ENCODE results near the gene INTS6. TPM values are rescaled to one million over a fixed set of nuclear protein-coding genes. Genes with fewer than 3 reads are reported as not detected.

Gene INTS6
- total RNA-seq, 4 donors from 2014 or later: 16.5 to 24.4 (median 18.0) TPM

DNA sequence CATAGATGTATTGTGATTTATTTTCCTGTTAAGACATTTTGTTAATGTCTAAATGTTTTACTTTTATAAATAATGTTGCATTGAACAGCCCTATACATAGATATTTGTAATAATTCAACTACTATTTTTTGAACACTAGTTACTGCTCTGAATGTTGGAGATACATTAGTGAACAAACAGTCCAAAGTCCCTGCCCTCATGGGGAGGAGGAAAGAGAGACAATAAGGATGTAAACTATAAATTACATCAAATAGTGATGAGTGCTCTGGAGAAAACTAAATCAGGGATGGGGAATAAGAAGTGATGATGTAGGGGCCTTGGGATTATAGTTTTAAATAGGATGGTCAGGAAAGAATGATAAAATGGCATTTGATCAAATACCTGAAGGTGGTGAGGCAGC lies 12.3 kb upstream of the INTS6 start:
- no peak for ATAC-seq
- H3K36me3 ChIP-seq: no peaks in the 10 kb centered on the region
- no peak for DNase-seq
- TF ChIP-seq, protein P1, sequence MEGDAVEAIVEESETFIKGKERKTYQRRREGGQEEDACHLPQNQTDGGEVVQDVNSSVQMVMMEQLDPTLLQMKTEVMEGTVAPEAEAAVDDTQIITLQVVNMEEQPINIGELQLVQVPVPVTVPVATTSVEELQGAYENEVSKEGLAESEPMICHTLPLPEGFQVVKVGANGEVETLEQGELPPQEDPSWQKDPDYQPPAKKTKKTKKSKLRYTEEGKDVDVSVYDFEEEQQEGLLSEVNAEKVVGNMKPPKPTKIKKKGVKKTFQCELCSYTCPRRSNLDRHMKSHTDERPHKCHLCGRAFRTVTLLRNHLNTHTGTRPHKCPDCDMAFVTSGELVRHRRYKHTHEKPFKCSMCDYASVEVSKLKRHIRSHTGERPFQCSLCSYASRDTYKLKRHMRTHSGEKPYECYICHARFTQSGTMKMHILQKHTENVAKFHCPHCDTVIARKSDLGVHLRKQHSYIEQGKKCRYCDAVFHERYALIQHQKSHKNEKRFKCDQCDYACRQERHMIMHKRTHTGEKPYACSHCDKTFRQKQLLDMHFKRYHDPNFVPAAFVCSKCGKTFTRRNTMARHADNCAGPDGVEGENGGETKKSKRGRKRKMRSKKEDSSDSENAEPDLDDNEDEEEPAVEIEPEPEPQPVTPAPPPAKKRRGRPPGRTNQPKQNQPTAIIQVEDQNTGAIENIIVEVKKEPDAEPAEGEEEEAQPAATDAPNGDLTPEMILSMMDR (IDR thresholded peaks at IDR 0.05 in 4 of 5, conservative IDR thresholded peaks at IDR 0.05 in 1 of 5): no peak
- no peak for TF ChIP-seq POLR2A (IDR thresholded peaks at IDR 0.05)
- no peak overlapping the region for H3K4me3 ChIP-seq
- no peaks in the 10 kb centered on the region for H3K4me1 ChIP-seq
- in situ Hi-C loops (cut with MboI; ENCODE audit: low sequenced_read_pairs in 4 of 4) (loop anchor here in 1 of 4 donors (10.0 kb wide), 1 partner anchor 110 kb away; no protein-coding TSS in a partner anchor), intact Hi-C loops (cut with DNase I; ENCODE audit: low total_unique reads) (no loop called here)
- H3K27me3 ChIP-seq: no peaks in the 10 kb centered on the region
- no peaks in the 10 kb centered on the region for H3K9me3 ChIP-seq
- no peak overlapping the region for H3K27ac ChIP-seq

DNA sequence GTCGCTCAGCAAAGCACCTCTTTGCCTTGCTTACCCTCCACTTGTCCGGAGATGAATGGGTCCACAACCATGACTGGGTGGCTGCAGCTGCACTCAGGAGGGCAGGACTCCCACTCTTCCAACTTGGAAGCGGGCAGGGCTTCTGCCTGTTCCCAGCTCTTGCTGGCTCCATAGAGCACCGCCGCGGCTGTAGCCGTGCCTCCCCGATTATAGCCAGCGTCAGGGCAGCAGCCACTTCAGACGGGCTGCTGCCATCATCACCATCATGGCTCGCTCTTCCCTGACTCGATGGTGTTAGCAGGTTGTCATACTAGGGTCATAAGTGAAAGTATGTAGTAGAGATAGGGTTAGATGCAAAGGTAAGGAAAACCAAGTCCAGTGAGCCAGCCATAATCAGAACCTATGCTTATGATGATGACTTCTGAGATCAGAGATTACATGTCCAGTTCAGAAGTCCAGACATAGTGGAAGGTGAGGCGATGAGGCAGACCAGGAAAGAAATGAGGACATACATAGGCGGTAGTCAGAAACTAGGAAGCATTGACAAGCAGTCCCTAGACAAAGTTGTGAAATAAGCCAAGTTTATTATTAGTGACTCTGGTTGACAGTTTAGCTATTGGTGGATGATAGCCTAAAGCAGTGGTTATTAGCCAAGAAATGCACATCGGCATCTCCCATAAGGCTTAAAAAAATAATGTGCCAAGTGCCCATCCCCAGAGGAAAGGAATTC lies 4.4 kb upstream of the INTS6 start:
- Histone ChIP-seq H3K4me3 (no peak overlapping the region), H3K27me3 (no peaks in the 10 kb centered on the region), H3K9me3 (no peaks in the 10 kb centered on the region), H3K27ac (no peak overlapping the region), H3K36me3 (peaks cover 0 to 17% of the 10 kb centered on the region in 2 donors), H3K4me1 (peaks cover 8 to 11% of the 10 kb centered on the region in 2 donors)
- TF ChIP-seq, protein P1 (IDR thresholded peaks at IDR 0.05 in 4 of 5, conservative IDR thresholded peaks at IDR 0.05 in 1 of 5): no peak
- no peak for TF ChIP-seq POLR2A (IDR thresholded peaks at IDR 0.05)
- intact Hi-C loops (cut with DNase I; ENCODE audit: low total_unique reads): loop anchor here (10.0 kb wide), 3 partner anchors 232 to 998 kb away; partner anchors contain the start of genes CKAP2, FAM124A and VPS36
- in situ Hi-C loops (cut with MboI; ENCODE audit: low sequenced_read_pairs in 4 of 4): no loop called here
- ATAC-seq (no peak), DNase-seq (no peak)

DNA sequence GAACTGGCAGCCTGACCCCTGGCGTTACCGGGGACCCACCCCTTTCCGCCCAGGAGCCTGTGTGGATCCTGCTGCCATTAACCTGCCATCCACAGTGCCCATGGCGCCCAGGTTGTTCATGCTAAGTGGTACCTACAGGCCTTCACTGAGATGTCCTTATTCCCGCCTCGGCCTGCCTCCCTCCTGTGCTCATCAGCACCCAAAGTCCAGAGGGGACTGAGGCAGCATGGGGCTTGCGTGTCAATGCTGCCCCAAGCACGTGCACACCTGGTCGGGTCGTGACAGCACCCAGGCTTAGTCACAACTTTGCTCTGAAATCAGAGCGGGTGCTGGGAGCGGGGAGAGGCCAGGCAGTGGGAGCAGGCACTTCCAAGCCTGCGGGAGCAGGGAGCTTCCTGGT lies 3.7 kb upstream of the INTS6 start:
- in situ Hi-C loops (cut with MboI; ENCODE audit: low sequenced_read_pairs in 4 of 4): no loop called here

DNA sequence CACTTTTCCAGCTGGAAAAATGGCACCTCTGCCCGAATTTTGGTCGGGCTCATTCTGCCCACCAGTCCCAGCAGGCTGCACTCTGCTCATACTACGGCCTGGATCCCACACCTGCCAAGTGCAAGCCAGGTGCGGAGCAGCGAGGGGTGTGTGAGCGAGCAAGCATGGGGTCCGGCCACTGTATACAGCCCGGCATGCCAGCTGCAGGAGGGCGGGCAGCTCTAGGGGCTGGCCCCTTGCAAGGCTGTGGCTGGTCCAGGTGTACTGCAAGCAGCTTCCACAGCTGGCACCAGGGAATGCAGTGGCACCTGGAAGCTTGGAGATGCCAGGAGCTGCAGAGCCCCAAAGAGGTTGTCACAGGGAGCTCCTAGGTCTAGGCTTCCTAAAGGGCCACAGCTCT lies 2.7 kb upstream of the INTS6 start:
- no peak for TF ChIP-seq POLR2A (IDR thresholded peaks at IDR 0.05)
- TF ChIP-seq, protein P1 (IDR thresholded peaks at IDR 0.05 in 4 of 5, conservative IDR thresholded peaks at IDR 0.05 in 1 of 5): no peak
- H3K9me3 ChIP-seq: no peaks in the 10 kb centered on the region
- in situ Hi-C loops (cut with MboI; ENCODE audit: low sequenced_read_pairs in 4 of 4) (no loop called here), intact Hi-C loops (cut with DNase I; ENCODE audit: low total_unique reads) (loop anchor here (10.0 kb wide), 3 partner anchors 231 to 999 kb away; partner anchors contain the start of genes CKAP2, FAM124A and VPS36)
- peaks cover 13 to 18% of the 10 kb centered on the region in 2 donors for H3K4me1 ChIP-seq
- no peaks in the 10 kb centered on the region for H3K27me3 ChIP-seq
- ATAC-seq: no peak
- no peak for DNase-seq
- peaks cover 0 to 21% of the 10 kb centered on the region in 2 donors for H3K36me3 ChIP-seq
- H3K4me3 ChIP-seq: no peak overlapping the region
- no peak overlapping the region for H3K27ac ChIP-seq

More for the DNA sequence above, 3.7 kb upstream of the INTS6 start:
- H3K4me1 ChIP-seq: peaks cover 8 to 11% of the 10 kb centered on the region in 2 donors
- no peaks in the 10 kb centered on the region for H3K27me3 ChIP-seq
- H3K27ac ChIP-seq: no peak overlapping the region
- no peak for TF ChIP-seq POLR2A (IDR thresholded peaks at IDR 0.05)
- TF ChIP-seq, protein P1 (IDR thresholded peaks at IDR 0.05 in 4 of 5, conservative IDR thresholded peaks at IDR 0.05 in 1 of 5): no peak
- ATAC-seq: no peak
- peaks cover 0 to 17% of the 10 kb centered on the region in 2 donors for H3K36me3 ChIP-seq
- intact Hi-C loops (cut with DNase I; ENCODE audit: low total_unique reads): loop anchor here (10.0 kb wide), 3 partner anchors 232 to 998 kb away; partner anchors contain the start of genes CKAP2, FAM124A and VPS36
- DNase-seq: no peak
- no peaks in the 10 kb centered on the region for H3K9me3 ChIP-seq
- H3K4me3 ChIP-seq: no peak overlapping the region
